K562 (cell line): ENCODE measurements around the gene CSF1. TPM values are rescaled to one million over a fixed set of nuclear protein-coding genes. Genes with fewer than 3 reads are reported as not detected.

Experiments used
- ATAC-seq: fragments of 200-7000 bp; cut with Tn5 transposase; 3 replicates; pipeline ENCODE4 v1.9.1; 2020; ENCODE audit warnings: moderate library complexity
- BruUV-seq: library from RNA; stranded (reverse); fragments of 400-500 nt; replicated peaks from 2 replicates; lab custom pipeline; 2021; lab: Mats Ljungman, UMichigan
- CTCF ChIA-PET: fragments of 300-600 bp; formaldehyde crosslinking; extraction: SDS; loops from one replicate; lab custom pipeline; 2021; ENCODE audit warnings: low intra/inter-chr PET ratio; lab: Yijun Ruan, JAX
- POLR2A ChIA-PET: fragments of 300-600, 350-650 bp; sonication (Branson Sonifier 250); formaldehyde crosslinking; extraction: SDS; loops from one replicate; lab custom pipeline; 2021; ENCODE audit warnings: antibody characterized with exemption, inconsistent platforms; lab: Yijun Ruan, JAX
- DNase-seq, 4 experiments: peaks; one replicate each; pipeline versions ENCODE4 v3.0.0 to v3.0.0-alpha.2; 2011 to 2018; ENCODE audit warnings: low spot score in 3 of 4, mixed read lengths in 3 of 4; ENCODE audit errors: extremely low read depth in 1 of 4
- FAIRE-seq: peaks from 2 replicates; lab custom pipeline; 2011; peaks lifted over from hg19 to GRCh38; lab: Jason Lieb, UNC
- H2AFZ ChIP-seq: 2 replicates; pipeline ENCODE4 v1.6.0; 2011; ENCODE audit warnings: low read depth, low read length, control low read depth, inconsistent platforms
- H3K27ac ChIP-seq: fragments of 200-600 bp; 3 replicates; pipeline ENCODE4 v1.8.0; 2011; ENCODE audit warnings: low read depth, mild to moderate bottlenecking, control low read depth, inconsistent platforms, low read length, moderate library complexity, mixed read lengths; ENCODE audit errors: extremely low read depth
- H3K27me3 ChIP-seq, 2 experiments: fragments of 300-600 bp in 1 of 2; 2 replicates in 1 of 2; 3 replicates in 1 of 2; pipeline versions ENCODE4 v1.6.0 to v1.8.0; 2011; ENCODE audit warnings: inconsistent platforms in 2 of 2, low read length in 2 of 2, mild to moderate bottlenecking in 1 of 2, mixed read lengths in 1 of 2, moderate library complexity in 1 of 2; ENCODE audit not compliant: control insufficient read depth in 2 of 2, insufficient read depth in 2 of 2
- H3K36me3 ChIP-seq: fragments of 300-600 bp; 3 replicates; pipeline ENCODE4 v1.8.0; 2011; ENCODE audit warnings: mild to moderate bottlenecking, low read length, inconsistent platforms; ENCODE audit not compliant: control insufficient read depth, insufficient read depth
- H3K4me1 ChIP-seq, 2 experiments: fragments of 200-600 bp in 1 of 2; replicated peaks in 1 of 2; 2 replicates in 1 of 2; 3 replicates in 1 of 2; pipeline versions ENCODE4 v1.5.1 to v1.8.0; 2011; ENCODE audit warnings: inconsistent platforms in 2 of 2, low read length in 2 of 2, mild to moderate bottlenecking in 1 of 2, mixed read lengths in 1 of 2, moderate library complexity in 1 of 2; ENCODE audit not compliant: control insufficient read depth in 2 of 2, insufficient read depth in 2 of 2
- H3K4me2 ChIP-seq: 2 replicates; pipeline ENCODE4 v1.6.1; 2011; ENCODE audit warnings: low read length, control low read depth, inconsistent platforms, mixed read lengths; ENCODE audit not compliant: insufficient read depth
- H3K4me3 ChIP-seq: fragments of 200-600 bp; sonication (generic), shearing (Covaris generic); 2 replicates; pipeline ENCODE4 v1.5.1; 2016; ENCODE audit warnings: control low read depth, inconsistent platforms
- H3K79me2 ChIP-seq: fragments of 200-600 bp; 3 replicates; pipeline ENCODE4 v1.8.0; 2011; ENCODE audit warnings: low read length, inconsistent platforms; ENCODE audit not compliant: control insufficient read depth, insufficient read depth
- H3K9ac ChIP-seq, 2 experiments: 2 replicates each; pipeline versions ENCODE4 v1.6.0 to v1.6.1; 2011; ENCODE audit warnings: low read depth in 2 of 2, low read length in 2 of 2, control low read depth in 1 of 2, inconsistent platforms in 1 of 2, mild to moderate bottlenecking in 1 of 2, mixed read lengths in 1 of 2; ENCODE audit not compliant: insufficient read depth in 1 of 2
- H3K9me1 ChIP-seq: one replicate; pipeline ENCODE4 v1.6.0; 2011; ENCODE audit warnings: inconsistent platforms, mild to moderate bottlenecking, low read length, moderate library complexity; ENCODE audit not compliant: control insufficient read depth, insufficient read depth
- H3K9me3 ChIP-seq: replicated peaks from 2 replicates; pipeline ENCODE4 v1.5.1; 2011; ENCODE audit warnings: low read depth, low read length, inconsistent platforms; ENCODE audit not compliant: control insufficient read depth, insufficient read depth
- H4K20me1 ChIP-seq: replicated peaks from 2 replicates; pipeline ENCODE4 v1.6.1; 2011; ENCODE audit warnings: low read length, inconsistent platforms, mixed read lengths; ENCODE audit not compliant: control insufficient read depth, insufficient read depth
- GMEB1 ChIP-seq: fragments of 250-450 bp; sonication (Bioruptor Pico); IDR thresholded peaks from 2 replicates; pipeline ENCODE4 v1.4.0; 2020; ENCODE audit warnings: mild to moderate bottlenecking
- RBM22 ChIP-seq: fragments of 200-400 bp; formaldehyde crosslinking; IDR thresholded peaks from 2 replicates; pipeline ENCODE4 v1.6.1; 2018; ENCODE audit warnings: low read length, low read depth; ENCODE audit not compliant: poor library complexity, severe bottlenecking
- ZFX ChIP-seq: sonication (generic); formaldehyde crosslinking; IDR thresholded peaks from 2 replicates; pipeline ENCODE4 v1.8.0; 2022; ENCODE audit warnings: mild to moderate bottlenecking, missing genetic modification reagents, moderate library complexity
- WGBS: fragments of 100-300 bp; shearing (Covaris generic); methylation state at CpG from one replicate; pipeline ENCODE4 v1.1.6; 2016; ENCODE audit warnings: low coverage, mixed read lengths; ENCODE audit not compliant: insufficient coverage; ENCODE audit errors: missing lambda C conversion rate; 5-methylcytosine and 5-hydroxymethylcytosine counted together
- in situ Hi-C: fragments of 300-500 bp; cut with MboI; formaldehyde crosslinking; loops from 4 replicates; pipeline ENCODE4 v1.15.0; 2018; ENCODE audit warnings: inconsistent platforms, mixed read lengths
- intact Hi-C: fragments of 100-400 bp; cut with micrococcal nuclease; formaldehyde crosslinking; loops from 2 replicates; pipeline ENCODE4 v1.14.2; 2022
- polyA plus RNA-seq, 8 experiments: library from polyadenylated mRNA; depleted of rRNA in 4 of 8; stranded (reverse) in 5 of 8; unstranded in 3 of 8; fragments of >200 nt; fragmentation: Nextera tagmentation in 2 of 8; fragmentation: Illumina TruSeq in 1 of 8; extraction: Ambion mirVana in 2 of 8; extraction: Trizol in 1 of 8; gene quantifications; 2 replicates each; pipeline versions ENCODE4 v1.2.1 to v1.2.3, GENCODE V29; 2011 to 2014; ENCODE audit warnings: inconsistent platforms in 1 of 8, missing spikeins in 1 of 8
- total RNA-seq, 7 experiments: library from RNA; depleted of rRNA in 6 of 7; stranded (reverse); fragments of >200 nt in 6 of 7; fragmentation: Illumina TruSeq in 2 of 7; extraction: Trizol in 2 of 7; gene quantifications; 2 replicates each; pipeline versions ENCODE4 v1.2.1 to v1.2.3, GENCODE V29; 2011 to 2021; ENCODE audit warnings: low replicate concordance in 1 of 7

Gene CSF1
- total and polyA plus RNA-seq, 9 of the 15 experiments (the other 6 are each of a cell fraction or from before 2014, with no cell fraction given): 0.18 to 11.8 (median 2.8) TPM

- ChIA-PET POLR2A (interaction anchor here (0.9 to 3.1 kb wide), 8 partner anchors 9 to 19 kb away, joined by 3 to 14 read pairs (median 8); no protein-coding TSS in a partner anchor), CTCF (no interaction called here)
- no peak for DNase-seq
- no peak for ATAC-seq
- Histone ChIP-seq H3K27ac (no peak overlapping the region), H2AFZ (no peak overlapping the region), H3K4me2 (no peak overlapping the region), H4K20me1 (no peaks in the 10 kb centered on the region), H3K36me3 (no peaks in the 10 kb centered on the region), H3K9me1 (no peaks in the 10 kb centered on the region), H3K4me1 (peaks cover 9 to 46% of the 10 kb centered on the region in 2 experiments; a peak in 4 of 5 replicates), H3K27me3 (no peaks in the 10 kb centered on the region), H3K9ac (0 out of 4 replicates have a peak overlapping the region, but pooled peaks of 1 of the 2 experiments have one; percentile 2), H3K4me3 (no peak overlapping the region), H3K9me3 (no peaks in the 10 kb centered on the region), H3K79me2 (no peaks in the 10 kb centered on the region)
- intact Hi-C loops: no loop called here
- TF ChIP-seq RBM22 (no peak), ZFX (CRISPR knock-in tag) (no peak), GMEB1 (no peak)
- FAIRE-seq: no peak
- 73% methylated on average over 6 of the region's 10 CpGs for WGBS
- in situ Hi-C loops: no loop called here
- BruUV-seq: no TSS peak
Observed at GRCh38 chr1:109887884-109888283, 22.8 kb upstream of the CSF1 start.
